ENCODE results near the gene SLC1A2. TPM values are rescaled to one million over a fixed set of nuclear protein-coding genes. Genes with fewer than 3 reads are reported as not detected.

SLC1A2 gene
- total and polyA plus RNA-seq, 2 of the 4 experiments (the other 2 are of a cell fraction): 0.15 to 0.54 TPM

DNA sequence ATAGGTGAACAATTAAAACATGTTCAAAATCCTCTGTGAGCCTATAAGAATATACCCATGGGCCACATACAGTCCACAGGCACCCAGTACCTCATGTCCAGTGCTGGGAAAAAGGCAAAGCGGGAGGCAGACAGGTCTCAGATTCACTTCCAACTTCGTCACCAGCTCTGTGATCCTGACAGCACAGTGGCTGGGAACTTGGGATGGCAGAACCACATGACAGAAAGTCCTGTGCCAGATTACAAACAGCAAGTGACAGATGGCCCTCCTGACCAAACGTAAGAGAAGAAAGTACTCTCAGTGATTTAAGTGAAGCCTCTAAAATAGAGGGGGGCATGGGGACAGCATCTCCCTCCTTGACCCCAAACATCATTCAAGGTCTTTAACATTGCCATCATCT, 5.8 kb downstream of the SLC1A2 start:
- intact Hi-C loops (cut with micrococcal nuclease): no loop called here
- no peaks in the 10 kb centered on the region for H3K4me1 ChIP-seq (ENCODE audit: control insufficient read depth, insufficient read depth, low read length)
- no peaks in the 10 kb centered on the region for H4K20me1 ChIP-seq (ENCODE audit: insufficient read depth, low read length)
- H4K91ac ChIP-seq (ENCODE audit: insufficient read depth, low read depth, low read length): no peak overlapping the region
- no peak overlapping the region for H2AK9ac ChIP-seq (replicated peaks; ENCODE audit: low read depth, low read length, poor library complexity)
- no peak overlapping the region for H3K56ac ChIP-seq (ENCODE audit: extremely low read depth, insufficient read depth, low read length)
- H3K18ac ChIP-seq (ENCODE audit: low read depth, low read length): no peak overlapping the region
- POLR2A ChIA-PET (ENCODE audit: unreplicated experiment): no interaction called here
- in situ Hi-C loops (cut with MboI; ENCODE audit: low sequenced_read_pairs): loop anchor here (5.0 kb wide), 1 partner anchor 826 kb away; no protein-coding TSS in a partner anchor
- no peak overlapping the region for H3K27ac ChIP-seq (ENCODE audit: insufficient read depth, low read length)
- H2BK20ac ChIP-seq (ENCODE audit: low read depth, low read length): no peak overlapping the region
- H3K4ac ChIP-seq (ENCODE audit: low read depth, low read length): no peak overlapping the region
- H2AK5ac ChIP-seq (ENCODE audit: low read depth, low read length): no peak overlapping the region
- BruUV-seq (replicated peaks): no TSS peak
- CTCF ChIA-PET: no interaction called here
- WGBS, 2 experiments (ENCODE audit: extremely low coverage in 2 of 2, insufficient read length in 1 of 2): no CpG with 5 or more reads among the region's 3 CpGs
- no peak overlapping the region for H3K4me2 ChIP-seq (ENCODE audit: low read depth, low read length)
- H2BK5ac ChIP-seq (ENCODE audit: low read depth, low read length, poor library complexity, severe bottlenecking): no peak overlapping the region
- no peaks in the 10 kb centered on the region for H3K9me1 ChIP-seq (ENCODE audit: insufficient read depth, low read length)
- TF ChIP-seq RCOR1 (IDR thresholded peaks at IDR 0.05; ENCODE audit: insufficient replicate concordance, low read length): no peak
- no peak for TF ChIP-seq MXI1 (IDR thresholded peaks at IDR 0.05; ENCODE audit: borderline replicate concordance, low read depth, low read length)
- no peak for TF ChIP-seq CHD1 (IDR thresholded peaks at IDR 0.05; ENCODE audit: low read depth, low read length)
- TF ChIP-seq, protein P1, sequence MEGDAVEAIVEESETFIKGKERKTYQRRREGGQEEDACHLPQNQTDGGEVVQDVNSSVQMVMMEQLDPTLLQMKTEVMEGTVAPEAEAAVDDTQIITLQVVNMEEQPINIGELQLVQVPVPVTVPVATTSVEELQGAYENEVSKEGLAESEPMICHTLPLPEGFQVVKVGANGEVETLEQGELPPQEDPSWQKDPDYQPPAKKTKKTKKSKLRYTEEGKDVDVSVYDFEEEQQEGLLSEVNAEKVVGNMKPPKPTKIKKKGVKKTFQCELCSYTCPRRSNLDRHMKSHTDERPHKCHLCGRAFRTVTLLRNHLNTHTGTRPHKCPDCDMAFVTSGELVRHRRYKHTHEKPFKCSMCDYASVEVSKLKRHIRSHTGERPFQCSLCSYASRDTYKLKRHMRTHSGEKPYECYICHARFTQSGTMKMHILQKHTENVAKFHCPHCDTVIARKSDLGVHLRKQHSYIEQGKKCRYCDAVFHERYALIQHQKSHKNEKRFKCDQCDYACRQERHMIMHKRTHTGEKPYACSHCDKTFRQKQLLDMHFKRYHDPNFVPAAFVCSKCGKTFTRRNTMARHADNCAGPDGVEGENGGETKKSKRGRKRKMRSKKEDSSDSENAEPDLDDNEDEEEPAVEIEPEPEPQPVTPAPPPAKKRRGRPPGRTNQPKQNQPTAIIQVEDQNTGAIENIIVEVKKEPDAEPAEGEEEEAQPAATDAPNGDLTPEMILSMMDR (conservative IDR thresholded peaks at IDR 0.05; ENCODE audit: low read depth, low read length): no peak
- TF ChIP-seq NFE2L2 (IDR thresholded peaks at IDR 0.05; ENCODE audit: low read depth, low read length): no peak
- no peak for TF ChIP-seq MAZ (IDR thresholded peaks at IDR 0.05; ENCODE audit: borderline replicate concordance, low read depth, low read length)
- TF ChIP-seq RFX5 (IDR thresholded peaks at IDR 0.05; ENCODE audit: low read depth, low read length): no peak
- TF ChIP-seq, protein P2, sequence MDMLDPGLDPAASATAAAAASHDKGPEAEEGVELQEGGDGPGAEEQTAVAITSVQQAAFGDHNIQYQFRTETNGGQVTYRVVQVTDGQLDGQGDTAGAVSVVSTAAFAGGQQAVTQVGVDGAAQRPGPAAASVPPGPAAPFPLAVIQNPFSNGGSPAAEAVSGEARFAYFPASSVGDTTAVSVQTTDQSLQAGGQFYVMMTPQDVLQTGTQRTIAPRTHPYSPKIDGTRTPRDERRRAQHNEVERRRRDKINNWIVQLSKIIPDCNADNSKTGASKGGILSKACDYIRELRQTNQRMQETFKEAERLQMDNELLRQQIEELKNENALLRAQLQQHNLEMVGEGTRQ (IDR thresholded peaks at IDR 0.05; ENCODE audit: low read depth, low read length): no peak
- TF ChIP-seq MAFK (IDR thresholded peaks at IDR 0.05; ENCODE audit: low read depth, low read length): no peak
- no peak for TF ChIP-seq RAD21 (IDR thresholded peaks at IDR 0.05; ENCODE audit: low read length)
- TF ChIP-seq SMC3 (IDR thresholded peaks at IDR 0.05; ENCODE audit: low read depth, low read length): no peak
- TF ChIP-seq BHLHE40 (IDR thresholded peaks at IDR 0.05; ENCODE audit: low read depth, low read length): no peak
- no peak for TF ChIP-seq POLR2A (IDR thresholded peaks at IDR 0.05; ENCODE audit: low read depth, low read length)
- TF ChIP-seq FOS (IDR thresholded peaks at IDR 0.05; ENCODE audit: low read depth, low read length): no peak
- TF ChIP-seq, protein P3, sequence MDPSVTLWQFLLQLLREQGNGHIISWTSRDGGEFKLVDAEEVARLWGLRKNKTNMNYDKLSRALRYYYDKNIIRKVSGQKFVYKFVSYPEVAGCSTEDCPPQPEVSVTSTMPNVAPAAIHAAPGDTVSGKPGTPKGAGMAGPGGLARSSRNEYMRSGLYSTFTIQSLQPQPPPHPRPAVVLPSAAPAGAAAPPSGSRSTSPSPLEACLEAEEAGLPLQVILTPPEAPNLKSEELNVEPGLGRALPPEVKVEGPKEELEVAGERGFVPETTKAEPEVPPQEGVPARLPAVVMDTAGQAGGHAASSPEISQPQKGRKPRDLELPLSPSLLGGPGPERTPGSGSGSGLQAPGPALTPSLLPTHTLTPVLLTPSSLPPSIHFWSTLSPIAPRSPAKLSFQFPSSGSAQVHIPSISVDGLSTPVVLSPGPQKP (IDR thresholded peaks at IDR 0.05; ENCODE audit: borderline replicate concordance, low read depth, low read length): no peak
- TF ChIP-seq CEBPB (IDR thresholded peaks at IDR 0.05; ENCODE audit: low read depth, low read length): no peak
- H3K36me3 ChIP-seq (ENCODE audit: control insufficient read depth, insufficient read depth, low read length): no peaks in the 10 kb centered on the region
- H3K27me3 ChIP-seq (ENCODE audit: control insufficient read depth, insufficient read depth, low read length): peaks cover 14% of the 10 kb centered on the region
- H3K9me3 ChIP-seq (ENCODE audit: control insufficient read depth, insufficient read depth, low read length): no peaks in the 10 kb centered on the region
- ATAC-seq (ENCODE audit: low read depth) (no peak), DNase-seq (no peak)
- no peak overlapping the region for H3K9ac ChIP-seq (ENCODE audit: low read depth, low read length)
- no peak overlapping the region for H3K14ac ChIP-seq (replicated peaks; ENCODE audit: low read depth, low read length)
- no peak overlapping the region for H4K8ac ChIP-seq (ENCODE audit: low read depth in 2 of 2, low read length in 2 of 2)
- no peak overlapping the region for H3K4me3 ChIP-seq (ENCODE audit: insufficient read depth, low read depth, low read length)
- H3K79me1 ChIP-seq (ENCODE audit: low read depth in 1 of 2, low read length in 2 of 2): 0 out of 4 replicates have a peak, but pooled peaks cover 0 to 3% of the 10 kb centered on the region in 2 experiments
- H4K5ac ChIP-seq (ENCODE audit: low read depth, low read length): no peak overlapping the region
- no peak overlapping the region for H2BK15ac ChIP-seq (ENCODE audit: low read depth, low read length)
- no peak overlapping the region for H2BK120ac ChIP-seq (ENCODE audit: low read depth, low read length)
- H3K23ac ChIP-seq (ENCODE audit: low read depth, low read length): no peak overlapping the region
- dilution Hi-C loops (cut with HindIII; ENCODE audit: low sequenced_read_pairs, unreplicated experiment): no loop called here
- H2AFZ ChIP-seq (replicated peaks; ENCODE audit: low read length, poor library complexity): no peak overlapping the region

Measured in IMR-90 (cell line).